GM12865 (cell line): ENCODE results near the gene NRAP.

Source experiments
- DNase-seq: peaks from one replicate; pipeline ENCODE4 v3.0.0; 2010; ENCODE audit warnings: low read depth
- H3K4me3 ChIP-seq: 2 replicates; pipeline ENCODE4 v1.5.1; 2011; ENCODE audit warnings: mild to moderate bottlenecking, low read depth, low read length, control low read depth
- CTCF ChIP-seq: IDR thresholded peaks from 2 replicates; pipeline ENCODE4 v1.5.1; 2011; ENCODE audit warnings: low read length, control low read depth, low read depth, inconsistent platforms; ENCODE audit not compliant: insufficient read depth; ENCODE audit errors: missing control alignments

The NRAP gene

GRCh38 chr10:113620936-113621335 lies 42.9 kb downstream of the NRAP start:
- TF ChIP-seq CTCF: no peak
- no peak overlapping the region for H3K4me3 ChIP-seq
- no peak for DNase-seq

DNA sequence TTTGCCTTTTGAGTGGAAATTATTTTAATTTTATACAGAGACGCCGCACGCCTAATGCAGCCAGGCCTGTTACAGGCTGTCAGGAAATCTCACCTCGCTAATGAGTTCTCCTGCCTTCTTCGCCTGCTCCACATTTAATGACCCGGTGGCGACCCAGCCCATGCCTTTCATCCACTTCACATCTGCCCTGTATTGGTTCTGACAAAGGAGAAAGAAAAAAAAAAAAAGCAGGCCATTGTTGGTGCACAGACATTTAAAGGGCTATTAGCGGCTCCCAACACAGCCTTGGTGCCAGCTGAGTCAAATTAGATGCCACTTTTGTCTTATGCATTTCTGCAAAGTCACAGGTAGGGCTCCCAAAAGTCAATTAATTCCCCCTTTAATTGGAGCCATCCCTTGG lies 43.3 kb downstream of the NRAP start:
- no peak for DNase-seq
- no peak for TF ChIP-seq CTCF
- no peak overlapping the region for H3K4me3 ChIP-seq

- DNase-seq: no peak
- H3K4me3 ChIP-seq: no peak overlapping the region
- no peak for TF ChIP-seq CTCF
These were observed 44.4 kb downstream of the NRAP start for GRCh38 chr10:113619401-113619800.

- TF ChIP-seq CTCF: no peak
- no peak overlapping the region for H3K4me3 ChIP-seq
- no peak for DNase-seq
These were observed 45.5 kb downstream of the NRAP start for GRCh38 chr10:113618338-113618737.

DNA sequence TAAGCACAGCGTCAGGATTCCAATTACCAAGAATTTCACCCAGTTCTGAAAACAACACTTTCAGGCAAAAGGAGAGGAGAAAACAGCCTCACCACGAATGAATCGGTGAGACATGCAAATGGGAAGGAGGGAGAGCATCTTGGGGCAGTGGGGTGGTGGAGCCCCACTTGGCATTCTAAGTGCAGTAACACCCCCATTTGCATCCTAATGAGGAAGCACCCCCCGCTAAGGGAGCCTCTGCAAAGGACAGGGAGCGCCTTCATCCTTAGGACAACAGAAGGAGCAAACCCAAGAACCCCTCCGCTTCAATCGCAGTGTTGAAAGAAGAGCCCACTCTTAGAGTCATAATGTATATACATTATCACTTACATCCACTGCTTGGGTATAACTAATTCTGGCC lies 46.8 kb downstream of the NRAP start:
- H3K4me3 ChIP-seq: no peak overlapping the region
- no peak for DNase-seq
- no peak for TF ChIP-seq CTCF

DNA sequence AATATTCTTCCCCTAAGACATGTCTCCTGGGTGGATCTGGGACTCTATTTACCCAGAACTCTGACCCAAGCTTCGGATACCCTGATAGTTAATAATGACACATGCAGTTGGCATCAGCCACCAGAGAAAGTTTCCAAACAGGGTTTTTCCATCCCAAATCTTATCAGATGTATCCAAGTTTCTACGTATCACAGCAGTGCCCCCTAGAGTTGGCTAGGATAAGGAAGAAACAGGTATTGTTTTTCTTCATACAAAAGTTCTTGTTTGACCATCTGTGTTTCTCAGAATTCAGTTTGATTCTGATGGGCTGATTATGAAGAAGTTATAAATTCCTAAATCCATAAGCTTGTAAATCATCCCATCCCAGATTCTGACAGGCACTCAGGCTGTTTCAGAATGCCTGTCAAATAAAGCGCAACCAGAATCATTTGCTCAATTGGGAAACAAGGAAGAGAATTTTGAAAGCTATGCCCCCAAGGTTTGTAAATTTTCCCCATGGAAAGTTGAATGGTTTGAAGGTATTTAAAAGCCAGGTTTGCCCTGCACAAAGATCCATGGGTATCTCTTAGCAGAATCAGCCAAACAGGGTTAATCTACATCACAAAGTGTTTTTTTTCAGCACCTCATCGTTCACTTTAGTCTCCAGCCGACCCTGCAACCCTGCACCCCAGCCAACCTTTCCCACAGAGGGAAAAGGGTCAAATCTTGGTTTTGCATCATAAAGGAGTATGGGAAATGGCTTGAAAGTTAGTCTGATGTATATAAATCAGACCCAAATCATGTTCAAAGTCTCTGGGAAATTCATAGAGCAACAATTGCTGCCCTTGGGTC lies 47.4 kb downstream of the NRAP start:
- TF ChIP-seq CTCF: peak; percentile 30
- H3K4me3 ChIP-seq: no peak overlapping the region
- no peak for DNase-seq
